CD14-positive monocyte (primary cell): ENCODE measurements around the gene SPINT1. TPM values are rescaled to one million over a fixed set of nuclear protein-coding genes. Genes with fewer than 3 reads are reported as not detected.

Experiments
- DNase-seq, 3 donors: peaks; one replicate each; pipeline ENCODE4 v3.0.0-alpha.2; 2011 to 2022
- H2AFZ ChIP-seq: 2 replicates; pipeline ENCODE4 v1.6.0; 2012; ENCODE audit warnings: mild to moderate bottlenecking, low read depth, low read length, inconsistent platforms; ENCODE audit not compliant: insufficient read depth, poor library complexity, severe bottlenecking
- H3K27ac ChIP-seq, 2 donors: 1 replicate in 1 of 2; 2 replicates in 1 of 2; pipeline ENCODE4 v1.5.1; 2012 to 2013; ENCODE audit warnings: low read length in 2 of 2, control low read depth in 1 of 2, inconsistent platforms in 1 of 2, low read depth in 1 of 2, mild to moderate bottlenecking in 1 of 2
- H3K27me3 ChIP-seq, 2 donors: one replicate each; pipeline versions ENCODE4 v1.6.0 to v1.6.1; 2011 to 2013; ENCODE audit warnings: low read length in 2 of 2; ENCODE audit not compliant: control insufficient read depth in 2 of 2, insufficient read depth in 2 of 2
- H3K36me3 ChIP-seq, 2 donors: replicated peaks in 1 of 2; 1 replicate in 1 of 2; 2 replicates in 1 of 2; pipeline versions ENCODE4 v1.5.1 to v1.6.1; 2012 to 2013; ENCODE audit warnings: low read length in 2 of 2, control low read depth in 1 of 2, inconsistent platforms in 1 of 2, mild to moderate bottlenecking in 1 of 2; ENCODE audit not compliant: insufficient read depth in 2 of 2, control insufficient read depth in 1 of 2
- H3K4me1 ChIP-seq, 2 donors: 1 replicate in 1 of 2; 2 replicates in 1 of 2; pipeline versions ENCODE4 v1.5.1 to v1.6.1; 2012 to 2013; ENCODE audit warnings: low read length in 2 of 2, control low read depth in 1 of 2, inconsistent platforms in 1 of 2, mild to moderate bottlenecking in 1 of 2, moderate library complexity in 1 of 2; ENCODE audit not compliant: insufficient read depth in 2 of 2, control insufficient read depth in 1 of 2
- H3K4me2 ChIP-seq: replicated peaks from 2 replicates; pipeline ENCODE3; 2012; ENCODE audit warnings: low read length, moderate library complexity, mild to moderate bottlenecking; ENCODE audit not compliant: poor library complexity, severe bottlenecking; ENCODE audit errors: extremely low read depth
- H3K4me3 ChIP-seq, 3 experiments: fragments of 200-600 bp in 1 of 3; sonication (generic) in 1 of 3; replicated peaks in 1 of 3; 1 replicate in 2 of 3; 2 replicates in 1 of 3; pipeline ENCODE4 v1.5.1; 2011 to 2013; ENCODE audit warnings: low read length in 3 of 3, mild to moderate bottlenecking in 3 of 3, control low read depth in 2 of 3, low read depth in 2 of 3, inconsistent platforms in 1 of 3, moderate library complexity in 1 of 3
- H3K79me2 ChIP-seq: 2 replicates; pipeline ENCODE4 v1.6.0; 2012; ENCODE audit warnings: mild to moderate bottlenecking, control low read depth, inconsistent platforms, low read length, moderate library complexity; ENCODE audit not compliant: insufficient read depth
- H3K9ac ChIP-seq: 2 replicates; pipeline ENCODE4 v1.6.0; 2017; ENCODE audit warnings: low read length, mild to moderate bottlenecking; ENCODE audit not compliant: insufficient read depth, poor library complexity, severe bottlenecking
- H3K9me3 ChIP-seq, 2 donors: replicated peaks in 1 of 2; 1 replicate in 1 of 2; 2 replicates in 1 of 2; pipeline versions ENCODE4 v1.5.1 to v1.6.1; 2012 to 2013; ENCODE audit warnings: low read length in 2 of 2, control low read depth in 1 of 2; ENCODE audit not compliant: control insufficient read depth in 1 of 2, insufficient read depth in 1 of 2
- H4K20me1 ChIP-seq: 2 replicates; pipeline ENCODE4 v1.6.0; 2012; ENCODE audit warnings: mild to moderate bottlenecking, low read length, control low read depth, moderate library complexity; ENCODE audit not compliant: insufficient read depth
- H3K27ac Mint-ChIP-seq, 7 donors: one replicate each; pipeline ENCODE4 v1.8.0; 2020; ENCODE audit warnings: mild to moderate bottlenecking in 7 of 7, mixed read lengths in 7 of 7, moderate library complexity in 6 of 7, inconsistent platforms in 2 of 7
- H3K27me3 Mint-ChIP-seq, 3 donors: one replicate each; pipeline ENCODE4 v1.8.0; 2021 to 2022; ENCODE audit warnings: low read depth in 3 of 3, mild to moderate bottlenecking in 3 of 3, mixed read lengths in 3 of 3, moderate library complexity in 3 of 3, inconsistent platforms in 1 of 3
- H3K36me3 Mint-ChIP-seq, 2 donors: one replicate each; pipeline ENCODE4 v1.8.0; 2020; ENCODE audit warnings: mixed read lengths in 2 of 2, inconsistent platforms in 1 of 2, mild to moderate bottlenecking in 1 of 2
- H3K4me1 Mint-ChIP-seq: one replicate; pipeline ENCODE4 v1.8.0; 2020; ENCODE audit warnings: mild to moderate bottlenecking, mixed read lengths
- H3K4me3 Mint-ChIP-seq, 2 donors: one replicate each; pipeline ENCODE4 v1.8.0; 2020; ENCODE audit warnings: mild to moderate bottlenecking in 2 of 2, mixed read lengths in 2 of 2, moderate library complexity in 1 of 2
- H3K9me3 Mint-ChIP-seq, 7 donors: one replicate each; pipeline ENCODE4 v1.8.0; 2020 to 2022; ENCODE audit warnings: mixed read lengths in 7 of 7, mild to moderate bottlenecking in 6 of 7, moderate library complexity in 6 of 7, inconsistent platforms in 2 of 7
- CTCF ChIP-seq: fragments of 200-600 bp; IDR thresholded peaks from one replicate; pipeline ENCODE4 v1.8.0; 2022; ENCODE audit warnings: antibody characterized with exemption, mild to moderate bottlenecking
- WGBS: methylation state at CpG from one replicate; pipeline ENCODE4 v1.1.5; 2013; ENCODE audit warnings: missing lambda C conversion rate; ENCODE audit not compliant: insufficient coverage; 5-methylcytosine and 5-hydroxymethylcytosine counted together
- intact Hi-C, 2 donors: fragments of 100-400 bp; cut with micrococcal nuclease; formaldehyde crosslinking; loops; one replicate each; pipeline versions ENCODE4 v1.15.0 to v1.15.1; 2023
- polyA plus RNA-seq, 3 donors: library from polyadenylated mRNA; depleted of rRNA in 1 of 3; unstranded in 2 of 3; stranded (reverse) in 1 of 3; fragments of 300-500 nt in 2 of 3; fragments of >200 nt in 1 of 3; fragmentation: Illumina TruSeq in 2 of 3; gene quantifications; 1 replicate in 2 of 3; 2 replicates in 1 of 3; pipeline ENCODE4 v1.2.3, GENCODE V29; 2012 to 2021

The SPINT1 gene
- polyA plus RNA-seq, 3 donors, result 17.1 to 46.5 (median 21.5) TPM

GRCh38 chr15:40879609-40880008 is 35.8 kb downstream of the SPINT1 start:
- no peak overlapping the region for H2AFZ ChIP-seq
- Mint-ChIP-seq H3K4me1 (no peaks in the 10 kb centered on the region), H3K9me3 (peaks cover 0 to 6% (median 2%) of the 10 kb centered on the region in 7 donors), H3K27ac (no peak overlapping the region), H3K4me3 (no peak overlapping the region), H3K36me3 (no peaks in the 10 kb centered on the region), H3K27me3 (peaks cover 6 to 12% (median 9%) of the 10 kb centered on the region in 3 donors)
- 100% methylated on average over 1 of the region's 6 CpGs for WGBS
- no peak for TF ChIP-seq CTCF
- H3K79me2 ChIP-seq, result no peaks in the 10 kb centered on the region
- H3K4me3 ChIP-seq, result no peak overlapping the region
- peaks cover 2 to 4% of the 10 kb centered on the region in 2 donors for H3K27me3 ChIP-seq
- H3K27ac ChIP-seq, result no peak overlapping the region
- intact Hi-C loops, result no loop called here
- H4K20me1 ChIP-seq, result no peaks in the 10 kb centered on the region
- no peak overlapping the region for H3K4me2 ChIP-seq
- no peaks in the 10 kb centered on the region for H3K36me3 ChIP-seq
- H3K9me3 ChIP-seq, result no peaks in the 10 kb centered on the region
- DNase-seq, result no peak
- H3K4me1 ChIP-seq, result no peaks in the 10 kb centered on the region
- H3K9ac ChIP-seq, result no peak overlapping the region

- Histone ChIP-seq H3K79me2 (no peaks in the 10 kb centered on the region), H2AFZ (no peak overlapping the region), H3K27me3 (no peaks in the 10 kb centered on the region), H3K9ac (no peak overlapping the region), H3K9me3 (no peaks in the 10 kb centered on the region), H3K36me3 (no peaks in the 10 kb centered on the region), H3K4me3 (no peak overlapping the region), H3K4me1 (no peaks in the 10 kb centered on the region), H4K20me1 (no peaks in the 10 kb centered on the region), H3K27ac (no peak overlapping the region), H3K4me2 (no peak overlapping the region)
- H3K36me3 Mint-ChIP-seq, result no peaks in the 10 kb centered on the region
- no peak for DNase-seq
- H3K9me3 Mint-ChIP-seq, result peaks cover 0 to 6% (median 2%) of the 10 kb centered on the region in 7 donors
- no peak for TF ChIP-seq CTCF
- H3K4me3 Mint-ChIP-seq, result no peak overlapping the region
- H3K4me1 Mint-ChIP-seq, result no peaks in the 10 kb centered on the region
- no peak overlapping the region for H3K27ac Mint-ChIP-seq
- peaks cover 5 to 9% (median 5%) of the 10 kb centered on the region in 3 donors for H3K27me3 Mint-ChIP-seq
- intact Hi-C loops, result no loop called here
- WGBS, result 100% methylated on average over 3 of the region's 6 CpGs
These were observed 37.5 kb downstream of the SPINT1 start for GRCh38 chr15:40881351-40881750.
